ENCODE measurements around the gene PRMT2. TPM values are rescaled to one million over a fixed set of nuclear protein-coding genes. Genes with fewer than 3 reads are reported as not detected.
"Not testable (repeated sequence)": the region's sequence is repeated elsewhere in the genome, so short reads cannot be mapped to it uniquely, and the experiment has no call there.

The PRMT2 gene
- total RNA-seq, 1 experiment from 2014 or later = 62.0 TPM

GRCh38 chr21:46626536-46626935, 8.9 kb upstream of the PRMT2 start:
- Histone ChIP-seq H3K27ac (no peak overlapping the region), H3K9me3 (replicated peaks) (no peaks in the 10 kb centered on the region; the same call in 1 of the 2 replicates), H3K36me3 (no peaks in the 10 kb centered on the region), H3K27me3 (no peaks in the 10 kb centered on the region), H3K4me3 (no peak overlapping the region), H3K4me1 (peaks cover 4% of the 10 kb centered on the region; the same call in 1 of the 2 replicates)
- no peak for DNase-seq

DNA sequence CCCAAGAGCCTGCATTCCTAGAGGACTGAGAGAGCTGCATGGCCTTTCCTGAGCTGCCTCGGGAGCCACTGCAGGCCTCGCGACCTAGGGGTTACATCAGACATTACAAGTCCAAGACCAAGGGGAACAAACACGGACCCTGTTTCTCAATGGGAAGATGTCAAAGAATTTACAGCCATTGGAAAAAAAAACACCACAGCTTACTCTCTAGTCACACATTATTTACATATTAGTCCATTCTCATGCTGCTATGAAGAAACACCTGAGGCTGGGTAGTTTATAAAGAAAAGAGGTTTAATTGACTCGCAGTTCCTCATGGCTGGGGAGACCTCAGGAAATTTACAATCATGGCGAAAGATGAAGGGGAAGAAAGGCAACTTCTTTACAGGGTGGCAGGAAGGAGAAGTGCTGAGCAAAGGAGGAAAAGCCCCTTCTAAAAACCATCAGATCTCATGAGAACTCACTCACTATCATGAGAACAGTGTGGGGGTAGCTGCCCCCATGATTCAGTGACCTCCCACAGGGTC, 8.4 kb upstream of the PRMT2 start:
- DNase-seq = no peak
- Histone ChIP-seq H3K36me3 (no peaks in the 10 kb centered on the region), H3K4me1 (peaks cover 1% of the 10 kb centered on the region; the same call in 1 of the 2 replicates), H3K9me3 (replicated peaks) (no peaks in the 10 kb centered on the region; the same call in 1 of the 2 replicates), H3K27ac (no peak overlapping the region), H3K27me3 (no peaks in the 10 kb centered on the region), H3K4me3 (no peak overlapping the region)

- no peak overlapping the region for H3K27ac ChIP-seq
- H3K36me3 ChIP-seq = no peaks in the 10 kb centered on the region
- no peaks in the 10 kb centered on the region for H3K4me1 ChIP-seq
- H3K27me3 ChIP-seq = no peaks in the 10 kb centered on the region
- no peaks in the 10 kb centered on the region; the same call in 1 of the 2 replicates for H3K9me3 ChIP-seq (replicated peaks)
- DNase-seq = no peak
- H3K4me3 ChIP-seq = no peak overlapping the region
Observed at GRCh38 chr21:46627726-46628125, 7.7 kb upstream of the PRMT2 start.

- no peaks in the 10 kb centered on the region for H3K36me3 ChIP-seq
- H3K4me1 ChIP-seq = no peaks in the 10 kb centered on the region
- no peak overlapping the region for H3K4me3 ChIP-seq
- H3K27me3 ChIP-seq = no peaks in the 10 kb centered on the region
- no peak for DNase-seq
- H3K27ac ChIP-seq = no peak overlapping the region
- no peaks in the 10 kb centered on the region; the same call in 1 of the 2 replicates for H3K9me3 ChIP-seq (replicated peaks)
Observed at GRCh38 chr21:46628868-46629267, 6.6 kb upstream of the PRMT2 start.

- H3K27ac ChIP-seq; H3K27me3 ChIP-seq; H3K4me3 ChIP-seq; H3K36me3 ChIP-seq; H3K4me1 ChIP-seq; H3K9me3 ChIP-seq (replicated peaks); DNase-seq: not testable (repeated sequence)
Observed at GRCh38 chr21:46630915-46631314, 4.6 kb upstream of the PRMT2 start.

GRCh38 chr21:46633566-46633965, 1.9 kb upstream of the PRMT2 start:
- no peaks in the 10 kb centered on the region for H3K4me1 ChIP-seq
- peaks cover 3% of the 10 kb centered on the region; the same call in 1 of the 2 replicates for H3K36me3 ChIP-seq
- H3K27ac ChIP-seq = no peak overlapping the region
- no peaks in the 10 kb centered on the region for H3K27me3 ChIP-seq
- H3K4me3 ChIP-seq = no peak overlapping the region
- no peaks in the 10 kb centered on the region for H3K9me3 ChIP-seq (replicated peaks)
- no peak for DNase-seq

DNA sequence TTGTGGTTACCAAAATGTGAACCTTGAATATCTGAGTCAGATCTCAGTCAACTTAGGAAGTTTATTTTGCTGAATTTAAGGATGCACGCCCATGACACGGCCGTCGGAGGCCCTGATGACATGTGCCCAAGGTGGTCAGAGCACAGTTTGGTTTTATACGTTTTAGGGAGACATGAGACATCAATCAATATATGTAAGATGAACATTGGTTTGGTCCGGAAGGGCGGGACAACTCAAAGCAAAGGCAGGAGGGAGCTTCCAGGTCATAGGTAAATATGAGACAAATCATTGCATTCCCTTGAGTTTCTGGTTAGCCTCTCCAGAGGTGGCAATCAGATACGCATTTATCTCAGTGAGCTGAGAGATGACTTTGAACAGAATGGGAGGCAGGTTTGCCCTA, 1.0 kb upstream of the PRMT2 start:
- no peaks in the 10 kb centered on the region for H3K9me3 ChIP-seq (replicated peaks)
- H3K4me3 ChIP-seq = peak overlapping the region; percentile 79
- DNase-seq = peak in 1 of 2 experiments; percentile 28
- H3K36me3 ChIP-seq = peaks cover 3% of the 10 kb centered on the region; the same call in 1 of the 2 replicates
- no peaks in the 10 kb centered on the region for H3K27me3 ChIP-seq
- peak overlapping the region; percentile 94 for H3K27ac ChIP-seq
- H3K4me1 ChIP-seq = no peaks in the 10 kb centered on the region

DNA sequence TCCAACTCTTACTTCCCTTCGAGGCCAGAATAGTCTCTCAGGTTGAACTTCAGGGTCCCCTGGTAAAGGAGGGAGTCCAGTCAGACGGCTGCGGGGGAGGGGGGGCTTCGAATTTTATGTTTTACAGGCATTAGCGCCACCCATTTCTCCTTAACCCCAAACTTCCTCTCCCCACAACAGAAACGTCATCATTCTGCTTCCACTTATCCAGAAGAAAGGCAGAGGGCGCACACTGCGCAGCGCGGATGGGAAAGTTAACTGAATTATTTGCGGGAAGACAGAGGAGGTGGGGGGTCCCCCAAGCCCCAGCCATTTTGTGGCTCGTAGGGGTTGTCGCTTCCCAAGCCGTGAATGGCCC, 529 bp upstream of the PRMT2 start:
- Histone ChIP-seq H3K4me3 (peak overlapping the region; percentile 79), H3K4me1 (no peaks in the 10 kb centered on the region), H3K27me3 (no peaks in the 10 kb centered on the region), H3K27ac (peak overlapping the region; percentile 94), H3K9me3 (replicated peaks) (no peaks in the 10 kb centered on the region), H3K36me3 (peaks cover 3% of the 10 kb centered on the region; the same call in 1 of the 2 replicates)
- peak; percentile 85 to 88 for DNase-seq

- H3K27me3 ChIP-seq = no peaks in the 10 kb centered on the region
- peak overlapping the region; percentile 94; the same call in 1 of the 2 replicates for H3K27ac ChIP-seq
- peaks cover 3% of the 10 kb centered on the region; the same call in 1 of the 2 replicates for H3K36me3 ChIP-seq
- H3K9me3 ChIP-seq (replicated peaks) = no peaks in the 10 kb centered on the region
- no peaks in the 10 kb centered on the region for H3K4me1 ChIP-seq
- H3K4me3 ChIP-seq = peak overlapping the region; percentile 79
- DNase-seq = no peak
Observed at GRCh38 chr21:46636181-46636512, 673 bp downstream of the PRMT2 start.

DNA sequence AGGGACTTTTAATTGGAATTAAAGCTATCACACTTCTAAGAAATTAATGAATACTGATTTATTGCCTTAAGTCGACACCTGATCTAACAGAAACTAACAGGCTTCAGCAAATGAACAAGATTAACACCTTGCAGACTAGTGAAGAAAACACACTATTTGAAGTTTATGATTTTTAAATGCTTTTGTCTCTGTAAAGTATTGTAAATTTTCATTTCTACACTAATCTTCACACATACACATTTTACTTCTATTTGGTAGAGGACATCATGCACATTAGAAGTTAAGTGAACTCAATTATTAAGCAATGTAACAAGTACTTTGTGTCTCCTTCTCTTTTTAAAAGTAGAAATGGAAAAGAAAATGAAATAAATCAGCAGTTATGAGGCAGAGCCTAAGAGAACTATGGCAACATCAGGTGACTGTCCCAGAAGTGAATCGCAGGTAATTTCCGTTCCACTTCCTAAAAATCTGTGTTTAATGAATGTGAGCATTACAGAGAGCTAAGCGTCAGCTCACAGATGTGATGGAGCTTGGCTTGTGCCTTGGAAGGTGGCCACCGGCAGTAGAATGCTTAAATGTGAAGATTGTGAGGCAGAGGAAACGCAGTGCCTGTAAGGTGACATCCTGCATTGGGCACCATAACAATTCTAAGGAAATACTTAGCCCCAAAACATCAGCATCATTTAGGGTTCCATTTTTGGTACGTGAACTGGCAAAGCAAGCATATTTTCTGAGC, 1.2 kb downstream of the PRMT2 start:
- H3K27ac ChIP-seq = no peak overlapping the region
- peak overlapping the region; percentile 79 for H3K4me3 ChIP-seq

GRCh38 chr21:46637952-46638746, 2.7 kb downstream of the PRMT2 start:
- Histone ChIP-seq H3K4me3 (no peak overlapping the region), H3K27me3 (no peaks in the 10 kb centered on the region), H3K9me3 (replicated peaks) (no peaks in the 10 kb centered on the region), H3K4me1 (no peaks in the 10 kb centered on the region), H3K27ac (no peak overlapping the region), H3K36me3 (peaks cover 9% of the 10 kb centered on the region; the same call in 1 of the 2 replicates)
- DNase-seq = no peak

More for the DNA sequence above, 1.2 kb downstream of the PRMT2 start:
- no peak for DNase-seq
- H3K4me1 ChIP-seq = no peaks in the 10 kb centered on the region
- H3K9me3 ChIP-seq (replicated peaks) = no peaks in the 10 kb centered on the region
- peaks cover 3% of the 10 kb centered on the region; the same call in 1 of the 2 replicates for H3K36me3 ChIP-seq
- H3K27me3 ChIP-seq = no peaks in the 10 kb centered on the region

DNA sequence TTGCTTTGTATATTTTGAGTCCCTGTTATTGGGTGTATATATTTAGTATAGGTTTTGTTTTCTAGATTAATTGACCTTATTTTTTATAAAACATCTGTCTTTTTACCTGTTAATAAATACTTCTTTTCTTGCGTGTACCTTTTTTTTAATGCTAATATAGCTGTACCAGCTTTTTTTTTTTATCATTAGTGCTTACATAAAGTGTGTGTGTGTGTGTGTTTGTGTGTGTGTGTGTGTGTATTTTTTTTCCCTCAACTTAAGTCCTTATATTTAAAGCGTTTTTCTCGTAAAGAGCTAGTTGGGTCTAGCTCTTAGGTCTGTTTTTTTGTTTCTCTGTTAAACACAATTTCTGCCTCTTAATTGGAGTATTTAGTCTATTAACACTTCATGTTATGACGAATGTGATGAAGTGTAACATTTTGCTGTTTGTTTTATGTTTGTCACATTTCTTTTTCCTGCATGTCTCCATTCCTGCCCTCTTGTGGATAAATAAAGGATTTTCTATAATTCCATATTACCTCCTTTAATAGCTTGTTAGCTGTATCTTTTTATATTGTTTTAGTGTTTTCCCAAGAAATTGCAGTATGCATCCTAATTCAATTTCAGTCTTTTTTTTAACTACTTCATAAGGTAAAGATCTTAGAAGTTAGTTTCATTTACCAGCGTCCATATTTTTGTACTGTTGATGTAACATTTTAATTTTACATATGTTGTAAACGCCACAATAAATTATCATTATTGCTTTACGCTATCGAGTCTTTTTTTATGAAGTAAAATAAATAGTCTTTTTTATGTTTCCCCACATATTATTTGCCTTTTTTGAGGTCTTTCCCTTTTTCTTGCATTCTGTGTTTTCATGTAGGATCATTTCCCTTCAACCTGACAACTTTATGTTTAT, 4.3 kb downstream of the PRMT2 start:
- H3K36me3 ChIP-seq = peaks cover 19% of the 10 kb centered on the region
- H3K27me3 ChIP-seq = no peaks in the 10 kb centered on the region
- H3K4me3 ChIP-seq = no peak overlapping the region
- peak in 1 of 2 experiments; percentile 34 for DNase-seq
- no peaks in the 10 kb centered on the region for H3K4me1 ChIP-seq
- H3K27ac ChIP-seq = no peak overlapping the region
- no peaks in the 10 kb centered on the region for H3K9me3 ChIP-seq (replicated peaks)

GRCh38 chr21:46641656-46642055, 6.2 kb downstream of the PRMT2 start:
- H3K36me3 ChIP-seq = peaks cover 27% of the 10 kb centered on the region
- H3K4me1 ChIP-seq = peaks cover 1% of the 10 kb centered on the region; the same call in 1 of the 2 replicates
- no peak for DNase-seq
- H3K4me3 ChIP-seq = no peak overlapping the region
- no peak overlapping the region for H3K27ac ChIP-seq
- H3K9me3 ChIP-seq (replicated peaks) = no peaks in the 10 kb centered on the region
- no peaks in the 10 kb centered on the region for H3K27me3 ChIP-seq

All from SJCRH30 (cell line).